PC-9 (cell line): ENCODE results near the gene ACSM2A. TPM values are rescaled to one million over a fixed set of nuclear protein-coding genes. Genes with fewer than 3 reads are reported as not detected.
"Not testable (repeated sequence)": the region's sequence is repeated elsewhere in the genome, so short reads cannot be mapped to it uniquely, and the experiment has no call there.

Experiments
- BruUV-seq: library from RNA; stranded (reverse); fragments of 400-500 nt; replicated peaks from 2 replicates; lab custom pipeline; 2021; lab: Mats Ljungman, UMichigan
- CTCF ChIA-PET: fragments of 300-600 bp; sonication (Branson Sonifier 250); formaldehyde crosslinking; loops from one replicate; lab custom pipeline; 2022; ENCODE audit warnings: antibody characterized with exemption; lab: Charles Lee
- POLR2A ChIA-PET: fragments of 300-600 bp; sonication (Branson Sonifier 250); formaldehyde crosslinking; loops from one replicate; lab custom pipeline; 2022; ENCODE audit warnings: antibody characterized with exemption; ENCODE audit not compliant: unreplicated experiment; lab: Charles Lee
- DNase-seq, 2 experiments: peaks; one replicate each; pipeline versions ENCODE4 v3.0.0 to v3.0.0-alpha.2; 2015 to 2022; ENCODE audit warnings: mixed read lengths in 1 of 2
- H2AFZ ChIP-seq: fragments of 200-600 bp; sonication (generic); 2 replicates; pipeline ENCODE4 v1.8.1; 2017; ENCODE audit warnings: antibody characterized with exemption
- H3F3A ChIP-seq: fragments of 200-600 bp; sonication (generic); 2 replicates; pipeline ENCODE4 v1.8.1; 2017; ENCODE audit warnings: antibody characterized with exemption, mild to moderate bottlenecking, low read depth; ENCODE audit not compliant: insufficient read depth
- H3K27ac ChIP-seq: fragments of 200-600 bp; sonication (generic); 2 replicates; pipeline ENCODE4 v1.6.1; 2016; ENCODE audit warnings: mixed run types
- H3K27me3 ChIP-seq: fragments of 200-600 bp; sonication (generic); 2 replicates; pipeline ENCODE4 v1.6.1; 2016; ENCODE audit warnings: low read depth, mixed run types; ENCODE audit not compliant: insufficient read depth
- H3K36me3 ChIP-seq: fragments of 200-600 bp; sonication (generic); 2 replicates; pipeline ENCODE4 v1.6.1; 2016; ENCODE audit warnings: low read depth, mixed run types
- H3K4me1 ChIP-seq: fragments of 200-600 bp; sonication (generic); replicated peaks from 2 replicates; pipeline ENCODE4 v1.6.1; 2016; ENCODE audit warnings: mixed run types; ENCODE audit not compliant: insufficient read depth
- H3K4me2 ChIP-seq: fragments of 200-600 bp; sonication (generic); 2 replicates; pipeline ENCODE4 v1.6.1; 2017; ENCODE audit warnings: mixed run types
- H3K4me3 ChIP-seq: fragments of 200-600 bp; sonication (generic); 2 replicates; pipeline ENCODE4 v1.6.1; 2016; ENCODE audit warnings: mixed run types
- H3K79me2 ChIP-seq: fragments of 200-600 bp; sonication (generic); 2 replicates; pipeline ENCODE4 v1.6.1; 2017; ENCODE audit warnings: low read depth, mixed run types
- H3K9me2 ChIP-seq: fragments of 200-600 bp; sonication (generic); 2 replicates; pipeline ENCODE4 v1.8.1; 2017; ENCODE audit warnings: mild to moderate bottlenecking; ENCODE audit not compliant: insufficient read depth
- H3K9me3 ChIP-seq: fragments of 200-600 bp; sonication (generic); 2 replicates; pipeline ENCODE4 v1.8.1; 2016; ENCODE audit warnings: low read depth; ENCODE audit not compliant: insufficient read depth
- H4K20me1 ChIP-seq: fragments of 200-600 bp; sonication (generic); 2 replicates; pipeline ENCODE4 v1.8.1; 2017; ENCODE audit not compliant: insufficient read depth
- CTCF ChIP-seq: fragments of 200-600 bp; sonication (generic); conservative IDR thresholded peaks from 2 replicates; pipeline ENCODE4 v1.6.1; 2017; ENCODE audit warnings: mixed run types, antibody characterized with exemption, mild to moderate bottlenecking, moderate library complexity
- EZH2 ChIP-seq: fragments of 200-600 bp; sonication (generic); IDR thresholded peaks from 2 replicates; pipeline ENCODE4 v1.8.0; 2017; ENCODE audit warnings: antibody characterized with exemption, low read depth
- intact Hi-C: fragments of 100-400 bp; cut with micrococcal nuclease; formaldehyde crosslinking; loops from one replicate; pipeline ENCODE4 v1.10.0; 2022; ENCODE audit not compliant: unreplicated experiment
- total RNA-seq: library from RNA; stranded (reverse); gene quantifications from 2 replicates; pipeline ENCODE4 v1.2.3, GENCODE V29; 2021

The ACSM2A gene
- total RNA-seq, 1 experiment from 2014 or later = not detected

DNA sequence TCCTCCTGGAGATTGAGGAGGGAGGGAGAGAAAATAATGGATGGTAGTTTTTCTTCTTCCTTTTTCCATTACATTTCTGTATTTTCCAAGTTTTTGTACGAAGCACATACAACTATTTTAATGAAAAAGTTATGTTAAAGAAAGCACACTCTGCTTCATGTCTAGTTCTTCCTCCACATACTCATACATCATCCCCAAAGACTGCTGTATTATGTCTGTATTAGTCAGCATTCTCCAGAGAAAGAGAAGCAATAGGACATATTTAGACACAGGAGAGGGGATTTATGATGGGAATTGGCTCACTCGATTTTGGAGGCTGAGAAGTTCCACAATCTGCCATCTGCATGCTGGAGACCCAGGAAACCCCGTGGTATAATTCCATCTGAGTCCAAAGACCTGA lies 10.1 kb upstream of the ACSM2A start:
- no peak overlapping the region for H3K4me3 ChIP-seq
- H3K27ac ChIP-seq = no peak overlapping the region
- H3K4me1 ChIP-seq = no peaks in the 10 kb centered on the region
- no peaks in the 10 kb centered on the region for H3K9me2 ChIP-seq
- no peaks in the 10 kb centered on the region for H3K79me2 ChIP-seq
- CTCF ChIA-PET = no interaction called here
- H3F3A ChIP-seq = no peaks in the 10 kb centered on the region
- DNase-seq = no peak
- H3K4me2 ChIP-seq = no peak overlapping the region
- POLR2A ChIA-PET = no interaction called here
- H3K9me3 ChIP-seq = no peaks in the 10 kb centered on the region
- intact Hi-C loops = no loop called here
- no TSS peak for BruUV-seq
- no peaks in the 10 kb centered on the region for H4K20me1 ChIP-seq
- H2AFZ ChIP-seq = no peak overlapping the region
- TF ChIP-seq EZH2 = no peak
- no peak for TF ChIP-seq CTCF
- no peaks in the 10 kb centered on the region for H3K27me3 ChIP-seq
- H3K36me3 ChIP-seq = no peaks in the 10 kb centered on the region

DNA sequence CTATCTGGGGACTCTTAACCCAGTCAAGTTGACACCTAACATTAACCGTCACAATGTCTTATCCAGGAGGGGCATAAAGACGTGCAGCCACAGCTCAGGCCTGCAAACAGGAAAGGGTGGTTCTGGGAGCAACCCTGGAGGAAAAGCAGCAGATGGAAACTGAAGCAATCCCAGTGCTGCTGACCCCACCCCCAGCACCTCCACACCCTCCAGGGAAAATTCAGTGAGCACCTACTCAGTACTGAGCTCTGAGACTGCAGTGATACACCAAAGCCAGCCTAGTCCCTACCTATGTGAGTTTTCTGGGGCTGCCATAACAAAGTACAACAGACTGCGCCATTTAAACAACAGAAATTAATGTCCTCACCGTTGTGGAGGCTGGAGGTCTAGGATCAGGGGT lies 9.5 kb upstream of the ACSM2A start:
- CTCF ChIA-PET, POLR2A ChIA-PET, DNase-seq: not testable (repeated sequence)

GRCh38 chr16:20446652-20447393 lies 4.5 kb upstream of the ACSM2A start:
- H3K36me3 ChIP-seq, H3K4me1 ChIP-seq, intact Hi-C loops, H3K4me2 ChIP-seq, BruUV-seq, H3K27ac ChIP-seq, H3K4me3 ChIP-seq, H4K20me1 ChIP-seq, POLR2A ChIA-PET, H3K79me2 ChIP-seq, CTCF ChIA-PET, H3F3A ChIP-seq, H2AFZ ChIP-seq, H3K27me3 ChIP-seq, H3K9me3 ChIP-seq, DNase-seq, H3K9me2 ChIP-seq: not testable (repeated sequence)

More for the DNA sequence above, 9.5 kb upstream of the ACSM2A start:
- BruUV-seq, H3K4me3 ChIP-seq, H3F3A ChIP-seq, H3K4me2 ChIP-seq, H3K79me2 ChIP-seq, H3K9me3 ChIP-seq, intact Hi-C loops, H3K27ac ChIP-seq, H3K27me3 ChIP-seq, H2AFZ ChIP-seq, H3K9me2 ChIP-seq, H3K4me1 ChIP-seq, H4K20me1 ChIP-seq, H3K36me3 ChIP-seq: not testable (repeated sequence)

GRCh38 chr16:20453633-20454032 lies 2.3 kb downstream of the ACSM2A start:
- H4K20me1 ChIP-seq, CTCF ChIA-PET, H3K9me3 ChIP-seq, H3K27ac ChIP-seq, BruUV-seq, H3K9me2 ChIP-seq, H2AFZ ChIP-seq, POLR2A ChIA-PET, H3K27me3 ChIP-seq, H3K4me1 ChIP-seq, DNase-seq, intact Hi-C loops, H3F3A ChIP-seq, H3K36me3 ChIP-seq, H3K4me3 ChIP-seq, H3K4me2 ChIP-seq, H3K79me2 ChIP-seq: not testable (repeated sequence)

DNA sequence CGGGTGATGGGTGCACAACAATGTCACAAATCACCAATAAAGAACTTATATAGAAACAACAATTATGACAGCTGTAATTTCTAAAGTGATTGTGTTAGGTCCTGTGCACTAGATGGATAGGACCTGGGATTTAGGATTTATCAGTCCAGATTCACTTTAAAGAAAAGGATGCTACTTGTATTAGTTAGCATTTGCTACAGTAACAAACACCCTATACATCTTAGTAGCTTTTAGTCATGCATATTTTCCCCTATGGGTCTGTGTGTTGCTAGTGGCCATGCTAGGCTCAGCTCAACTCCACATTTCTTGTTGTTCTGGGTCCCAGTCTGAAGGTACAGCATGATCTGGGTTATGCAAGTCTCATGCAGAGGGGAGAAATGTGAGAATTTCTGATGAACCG lies 7.9 kb downstream of the ACSM2A start:
- DNase-seq, H3K9me3 ChIP-seq, H3K36me3 ChIP-seq, H3F3A ChIP-seq, H4K20me1 ChIP-seq, H3K27me3 ChIP-seq, H3K4me1 ChIP-seq, H3K79me2 ChIP-seq, CTCF ChIA-PET, BruUV-seq, POLR2A ChIA-PET, H3K4me3 ChIP-seq, intact Hi-C loops, H3K4me2 ChIP-seq, H3K27ac ChIP-seq, H2AFZ ChIP-seq, H3K9me2 ChIP-seq: not testable (repeated sequence)

DNA sequence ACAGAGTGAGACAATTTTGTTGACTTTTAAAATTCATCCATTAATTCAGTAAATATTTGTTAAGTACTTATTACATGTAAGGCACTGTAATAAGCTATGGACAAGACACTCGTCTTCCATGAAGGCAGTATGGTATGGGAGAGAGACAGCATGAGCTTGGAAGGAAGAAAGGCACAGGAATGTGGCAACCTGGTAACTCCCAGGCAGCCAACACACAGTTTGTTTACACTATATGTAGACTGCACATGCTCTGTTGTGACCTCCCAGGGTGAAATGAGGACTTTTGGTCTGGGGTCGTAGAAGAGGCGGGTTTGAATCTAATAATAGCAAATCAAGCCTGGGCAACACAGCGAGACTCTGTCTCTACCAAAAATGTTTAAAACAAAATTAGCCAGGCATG lies 9.0 kb downstream of the ACSM2A start:
- POLR2A ChIA-PET, H3K27me3 ChIP-seq, H3K36me3 ChIP-seq, H3K9me3 ChIP-seq, H3K79me2 ChIP-seq, intact Hi-C loops, BruUV-seq, DNase-seq, H3F3A ChIP-seq, H3K9me2 ChIP-seq, H3K27ac ChIP-seq, H3K4me3 ChIP-seq, H2AFZ ChIP-seq, H3K4me1 ChIP-seq, H3K4me2 ChIP-seq, H4K20me1 ChIP-seq, CTCF ChIA-PET: not testable (repeated sequence)
